ENCODE results near the gene RBBP8NL.

RBBP8NL gene, protein sequence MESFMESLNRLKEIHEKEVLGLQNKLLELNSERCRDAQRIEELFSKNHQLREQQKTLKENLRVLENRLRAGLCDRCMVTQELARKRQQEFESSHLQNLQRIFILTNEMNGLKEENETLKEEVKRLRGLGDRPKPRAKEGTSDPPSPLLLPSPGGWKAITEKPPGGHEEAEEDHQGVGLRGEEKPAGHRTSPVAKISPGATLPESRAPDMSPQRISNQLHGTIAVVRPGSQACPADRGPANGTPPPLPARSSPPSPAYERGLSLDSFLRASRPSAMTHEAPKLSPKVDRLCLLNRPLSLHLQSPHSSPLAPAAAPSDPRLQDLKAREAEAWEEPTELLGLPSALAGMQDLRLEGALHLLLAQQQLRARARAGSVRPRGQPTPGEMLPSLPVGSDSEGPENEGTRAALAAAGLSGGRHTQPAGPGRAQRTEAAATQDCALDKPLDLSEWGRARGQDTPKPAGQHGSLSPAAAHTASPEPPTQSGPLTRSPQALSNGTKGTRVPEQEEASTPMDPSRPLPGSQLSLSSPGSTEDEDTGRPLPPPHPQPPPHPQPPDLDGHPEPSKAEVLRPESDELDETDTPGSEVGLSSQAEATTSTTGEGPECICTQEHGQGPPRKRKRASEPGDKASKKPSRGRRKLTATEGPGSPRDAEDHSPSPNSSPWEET

GRCh38 chr20:62427172-62428001, at the start of gene RBBP8NL:
Gene RBBP8NL (minus strand): TSS chr20:62427539. CDS start chr20:62419647, 7,892 bp downstream.
- no peak for DNase-seq

GRCh38 chr20:62476056-62476838, 48.9 kb upstream of the RBBP8NL start:
- no peak for DNase-seq

- DNase-seq, result no peak
These were observed 48.4 kb upstream of the RBBP8NL start, which contains the start of gene GATA5 for GRCh38 chr20:62475772-62476055. Gene GATA5 (minus strand): TSS chr20:62475995. CDS start chr20:62475521, 474 bp downstream.

DNA sequence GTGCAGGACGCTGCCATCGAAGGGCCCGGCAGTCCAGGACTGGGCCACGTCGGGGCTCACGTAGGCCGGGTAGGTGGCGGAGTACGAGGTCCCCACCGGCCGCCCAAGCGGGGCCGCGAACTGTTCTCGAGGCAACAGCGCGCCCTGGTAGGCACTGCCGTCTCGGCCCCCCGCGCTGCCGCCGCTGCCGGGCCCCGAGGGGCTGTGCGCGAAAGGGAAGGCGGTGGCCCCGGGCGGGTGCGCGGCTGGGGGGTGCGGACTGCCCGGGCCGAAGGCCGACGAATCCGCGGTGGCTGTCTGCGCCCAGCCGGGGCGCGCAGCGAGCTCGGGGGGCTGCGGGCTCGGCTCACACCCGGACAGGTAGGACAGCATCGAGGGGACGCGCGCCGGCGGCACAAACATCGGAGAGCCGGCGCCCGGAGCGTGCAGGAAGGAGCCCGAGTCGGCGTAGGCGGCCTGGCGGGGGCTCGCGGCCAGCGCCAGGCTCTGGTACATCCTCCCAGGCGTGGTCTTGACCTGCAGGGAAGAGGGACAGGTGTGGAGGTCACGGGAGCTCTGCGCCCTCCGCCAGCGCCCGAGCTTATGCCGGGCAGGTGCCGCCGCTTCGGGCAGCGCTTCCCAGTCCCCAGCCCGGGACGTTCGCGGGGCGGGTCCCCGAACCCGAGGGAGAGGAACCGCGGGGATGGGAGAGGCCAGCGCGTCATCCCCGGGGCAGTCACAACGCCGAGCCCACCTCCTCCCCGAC, 47.9 kb upstream of the RBBP8NL start:
- no peak for DNase-seq

- DNase-seq, result no peak
These were observed 47.3 kb upstream of the RBBP8NL start for GRCh38 chr20:62474604-62475026.

DNA sequence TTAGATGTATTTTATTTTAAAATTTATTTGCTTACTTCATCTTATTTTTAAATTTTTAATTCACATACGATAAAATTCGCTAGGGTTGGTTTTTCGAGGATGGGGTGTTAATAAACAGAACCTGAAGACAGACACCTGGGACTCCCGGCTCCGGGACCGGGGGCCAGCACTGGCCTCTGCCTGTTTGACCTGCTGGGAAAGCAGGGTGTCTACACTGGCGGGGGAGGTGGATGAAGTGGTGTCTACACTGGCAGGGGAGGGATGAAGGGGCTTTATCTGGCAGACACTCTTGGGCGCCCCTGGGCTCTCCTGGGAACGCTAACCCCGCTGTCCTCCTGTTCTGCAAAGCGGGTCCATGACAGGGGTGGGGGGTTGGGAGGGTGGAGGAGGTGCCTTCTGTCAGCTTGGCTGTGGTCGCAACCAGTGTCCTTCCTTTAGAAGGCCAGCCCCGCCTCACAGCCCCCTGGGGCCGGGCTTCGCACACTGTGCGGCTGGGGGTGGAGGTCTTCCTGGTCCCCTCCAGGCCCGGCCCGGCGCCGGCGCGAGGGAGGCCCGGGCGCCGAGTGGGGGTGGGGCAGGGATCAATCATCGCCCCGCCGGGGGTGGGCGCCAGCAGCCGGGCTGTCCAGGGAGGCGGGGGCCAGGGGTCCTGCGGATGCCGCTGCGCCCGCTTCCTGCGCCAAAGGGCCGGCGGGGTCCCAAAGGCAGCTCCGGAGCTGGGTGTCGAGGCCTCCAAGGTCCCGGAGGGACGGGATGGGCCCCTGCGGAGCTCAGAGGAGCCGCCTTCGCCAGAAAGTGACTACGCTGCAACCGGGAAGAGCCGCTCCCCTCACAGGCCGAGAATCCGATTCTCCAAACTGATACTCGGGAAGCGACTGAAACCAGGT, 46.6 kb upstream of the RBBP8NL start:
- DNase-seq, result no peak

GRCh38 chr20:62472941-62473585, 45.7 kb upstream of the RBBP8NL start:
- no peak for DNase-seq

DNA sequence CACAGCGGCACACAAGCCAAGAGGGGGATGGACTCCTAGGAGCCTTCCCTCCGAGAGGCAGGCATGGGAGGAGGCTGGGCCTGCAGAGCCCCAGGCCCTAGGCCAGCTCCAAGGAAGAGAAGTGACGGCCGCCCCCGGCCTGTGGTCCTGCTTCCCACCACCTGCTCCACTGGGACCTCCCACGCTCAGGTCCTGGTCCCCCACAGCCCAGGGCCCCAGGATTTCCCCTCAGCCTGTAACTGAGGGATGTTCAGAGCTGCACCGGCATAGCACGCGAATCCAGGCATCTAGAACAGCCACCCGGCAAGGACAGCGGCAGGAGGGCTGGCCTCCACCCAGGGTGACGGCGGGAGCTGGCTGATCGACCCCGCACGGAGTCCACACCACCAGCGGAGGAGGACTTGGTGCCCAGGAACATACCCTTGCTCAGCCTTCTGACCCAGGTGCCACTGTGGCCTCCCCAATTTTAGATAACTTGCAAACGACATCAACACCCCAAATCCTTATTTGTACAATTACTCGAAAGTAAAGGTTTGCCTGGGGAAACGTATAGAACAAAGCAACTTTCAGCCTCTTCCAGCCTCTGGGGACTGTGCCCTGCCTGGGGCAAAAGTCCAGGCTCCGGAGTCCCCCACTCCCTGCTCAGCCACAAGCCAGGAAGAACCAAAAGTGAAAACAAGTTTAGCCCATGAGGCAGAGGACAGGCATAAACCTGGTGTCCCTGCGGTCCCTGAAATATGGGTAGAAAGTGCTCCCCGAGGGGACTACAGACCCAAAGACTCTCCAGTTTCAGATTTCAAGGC, 45.0 kb upstream of the RBBP8NL start:
- DNase-seq, result no peak

GRCh38 chr20:62470459-62470858, 43.1 kb upstream of the RBBP8NL start:
- no peak for DNase-seq

DNA sequence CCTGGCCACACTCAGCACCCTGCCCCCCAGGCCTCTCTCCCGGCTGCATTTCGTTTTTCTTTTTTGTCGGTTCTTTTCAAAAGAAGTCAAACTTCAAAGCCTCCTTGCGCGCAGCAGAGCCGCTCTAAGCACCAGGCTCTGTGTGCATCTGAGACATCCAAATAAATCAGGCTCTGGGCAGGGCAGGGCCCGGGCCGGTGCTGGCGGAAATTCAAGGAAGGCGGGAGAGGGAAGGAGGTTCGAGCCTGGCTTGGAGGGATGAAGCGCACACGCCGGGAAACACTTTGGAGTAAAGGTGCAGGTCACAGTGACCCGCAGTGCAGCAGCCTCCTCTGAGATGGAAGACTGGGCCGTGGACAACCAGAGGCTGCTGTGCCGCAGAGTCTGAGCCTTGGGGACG, 42.7 kb upstream of the RBBP8NL start:
- no peak for DNase-seq

GRCh38 chr20:62469352-62469751, 42.0 kb upstream of the RBBP8NL start:
- no peak for DNase-seq

DNA sequence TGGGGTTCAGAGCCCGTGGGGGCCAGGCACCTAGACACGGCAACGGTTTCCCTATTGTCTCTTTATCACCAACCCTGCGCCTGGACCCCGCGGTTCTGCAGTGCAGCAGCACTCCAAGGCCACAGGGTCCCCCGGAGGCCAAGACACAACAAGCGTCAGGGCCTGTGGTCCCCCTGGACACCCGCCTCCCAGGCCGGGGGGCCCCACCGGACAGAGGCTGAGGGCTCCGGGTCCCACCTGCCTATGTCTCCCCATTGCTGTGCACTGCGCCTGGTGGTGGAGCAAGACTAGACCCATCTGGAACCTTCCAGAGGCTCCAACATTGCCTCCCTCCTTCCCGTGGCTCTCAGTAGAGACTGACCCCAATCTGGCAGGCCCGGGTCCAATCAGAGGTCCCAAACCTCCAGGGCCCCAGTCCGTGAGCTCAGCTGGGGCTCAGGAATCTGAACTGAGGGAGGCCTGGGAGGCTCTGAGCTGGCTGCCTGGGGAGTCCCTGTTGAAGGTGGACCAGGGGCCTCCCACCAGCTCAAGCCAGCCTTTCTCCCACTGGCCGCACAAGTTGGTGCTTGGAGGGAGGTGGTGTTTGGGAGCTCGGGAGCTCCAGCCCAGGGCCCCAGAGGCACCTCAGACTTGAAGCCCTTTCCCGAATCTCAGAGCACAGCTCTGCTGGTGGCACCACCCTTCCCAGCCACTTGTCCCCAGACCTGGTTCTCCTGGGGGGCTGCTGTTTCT, 39.6 kb upstream of the RBBP8NL start:
- no peak for DNase-seq

GRCh38 chr20:62466072-62466760, 38.9 kb upstream of the RBBP8NL start:
- no peak for DNase-seq

DNA sequence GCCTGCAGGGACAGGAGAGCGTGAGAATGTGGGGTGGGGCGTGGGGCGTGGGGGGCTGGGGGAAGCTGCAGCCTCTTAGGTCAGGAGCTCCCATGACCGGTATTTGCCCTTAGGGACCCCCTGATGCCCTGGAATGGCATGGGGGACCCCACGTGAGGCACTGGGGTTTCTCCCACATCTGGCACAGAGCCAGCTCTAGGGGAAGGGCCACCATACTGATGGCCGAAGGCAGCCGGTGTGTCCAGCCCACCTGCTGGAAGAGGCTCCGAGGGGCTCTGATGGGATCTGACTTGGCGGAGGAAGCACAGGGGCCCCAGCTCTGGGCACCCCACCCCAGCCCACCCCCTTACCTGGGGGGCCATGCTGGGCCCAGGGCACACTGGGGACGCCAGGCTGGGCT, 37.7 kb upstream of the RBBP8NL start:
- DNase-seq, result no peak

- DNase-seq, result no peak
These were observed 37.1 kb upstream of the RBBP8NL start for GRCh38 chr20:62464425-62464770.

- DNase-seq, result no peak
These were observed 36.5 kb upstream of the RBBP8NL start for GRCh38 chr20:62463651-62464424.

- DNase-seq, result no peak
These were observed 35.7 kb upstream of the RBBP8NL start for GRCh38 chr20:62462976-62463592.
